GM23338 (cell line): Measurements from ENCODE around the gene OR6A2. TPM values are rescaled to one million over a fixed set of nuclear protein-coding genes. Genes with fewer than 3 reads are reported as not detected.

Experiments used
- ATAC-seq: fragments of 200-7000 bp; cut with Tn5 transposase; 3 replicates; pipeline ENCODE4 v1.9.1; 2020
- DNase-seq: peaks from one replicate; pipeline ENCODE4 v3.0.0-alpha.2; 2015; ENCODE audit warnings: low spot score
- H2AFZ ChIP-seq: fragments of 200-600 bp; sonication (generic); 2 replicates; pipeline ENCODE4 v1.8.0; 2016; ENCODE audit warnings: antibody characterized with exemption, mild to moderate bottlenecking, moderate library complexity
- H3F3A ChIP-seq: fragments of 200-600 bp; sonication (generic); replicated peaks from 2 replicates; pipeline ENCODE4 v1.8.0; 2017; ENCODE audit warnings: antibody characterized with exemption, mixed run types, low read depth
- H3K27ac ChIP-seq: fragments of 200-600 bp; sonication (generic); 2 replicates; pipeline ENCODE4 v1.6.1; 2016; ENCODE audit warnings: low read depth
- H3K27me3 ChIP-seq: fragments of 200-600 bp; sonication (generic); 2 replicates; pipeline ENCODE4 v1.8.0; 2016; ENCODE audit warnings: mild to moderate bottlenecking, mixed run types, moderate library complexity; ENCODE audit not compliant: insufficient read depth
- H3K36me3 ChIP-seq: fragments of 200-600 bp; sonication (generic); 2 replicates; pipeline ENCODE4 v1.8.0; 2016; ENCODE audit warnings: mild to moderate bottlenecking; ENCODE audit not compliant: insufficient read depth
- H3K4me1 ChIP-seq: fragments of 200-600 bp; sonication (generic); 2 replicates; pipeline ENCODE4 v1.8.0; 2016; ENCODE audit warnings: mild to moderate bottlenecking, moderate library complexity; ENCODE audit not compliant: insufficient read depth
- H3K4me2 ChIP-seq: fragments of 200-600 bp; sonication (generic); 2 replicates; pipeline ENCODE4 v1.7.1; 2017; ENCODE audit warnings: mixed run types
- H3K4me3 ChIP-seq: fragments of 200-600 bp; sonication (generic); 2 replicates; pipeline ENCODE4 v1.6.1; 2016; ENCODE audit warnings: mixed run types
- H3K79me2 ChIP-seq: fragments of 200-600 bp; sonication (generic); replicated peaks from 2 replicates; pipeline ENCODE4 v1.8.0; 2017; ENCODE audit warnings: mild to moderate bottlenecking; ENCODE audit not compliant: insufficient read depth
- H3K9me2 ChIP-seq: fragments of 200-600 bp; sonication (generic); 2 replicates; pipeline ENCODE4 v1.8.0; 2017; ENCODE audit not compliant: insufficient read depth
- H4K20me1 ChIP-seq: fragments of 200-600 bp; sonication (generic); replicated peaks from 2 replicates; pipeline ENCODE4 v1.8.0; 2017; ENCODE audit warnings: mild to moderate bottlenecking; ENCODE audit not compliant: insufficient read depth
- H3K27ac Mint-ChIP-seq: 2 replicates; pipeline ENCODE4 v1.8.0; 2020; ENCODE audit warnings: inconsistent platforms, mild to moderate bottlenecking, moderate library complexity, mixed read lengths
- H3K27me3 Mint-ChIP-seq: 3 replicates; pipeline ENCODE4 v1.8.0; 2022; ENCODE audit warnings: low read depth, mild to moderate bottlenecking, moderate library complexity, mixed read lengths, inconsistent platforms; ENCODE audit not compliant: insufficient read depth, poor library complexity
- H3K36me3 Mint-ChIP-seq: 3 replicates; pipeline ENCODE4 v1.8.0; 2021; ENCODE audit warnings: low read depth, mild to moderate bottlenecking, inconsistent platforms, moderate library complexity, mixed read lengths
- H3K4me1 Mint-ChIP-seq: 3 replicates; pipeline ENCODE4 v1.8.0; 2020; ENCODE audit warnings: mild to moderate bottlenecking, inconsistent platforms, mixed read lengths
- H3K4me3 Mint-ChIP-seq: 3 replicates; pipeline ENCODE4 v1.8.0; 2021; ENCODE audit warnings: moderate library complexity, mild to moderate bottlenecking, inconsistent platforms, mixed read lengths
- H3K9me3 Mint-ChIP-seq: 3 replicates; pipeline ENCODE4 v1.8.0; 2020; ENCODE audit warnings: moderate library complexity, mild to moderate bottlenecking, inconsistent platforms, mixed read lengths
- CREB1 ChIP-seq: fragments of 250-450 bp; sonication (Bioruptor Pico); IDR thresholded peaks from 2 replicates; pipeline ENCODE4 v1.5.0; 2020; ENCODE audit warnings: low read depth, mild to moderate bottlenecking, moderate library complexity
- CTCF ChIP-seq, 2 experiments: fragments of 200-600 bp in 1 of 2; sonication (generic) in 1 of 2; conservative IDR thresholded peaks; 2 replicates each; pipeline versions ENCODE4 v1.5.1 to v1.6.1; 2016 to 2017; ENCODE audit warnings: antibody characterized with exemption in 2 of 2, low read depth in 2 of 2, mild to moderate bottlenecking in 2 of 2, moderate library complexity in 1 of 2
- EZH2phosphoT487 ChIP-seq: fragments of 200-600 bp; sonication (generic); IDR thresholded peaks from one replicate; pipeline ENCODE4 v1.8.1; 2018; ENCODE audit warnings: antibody characterized with exemption; ENCODE audit not compliant: unreplicated experiment
- STAT1 ChIP-seq: IDR thresholded peaks from one replicate; pipeline ENCODE4 v1.6.1; 2016; ENCODE audit warnings: antibody characterized with exemption; ENCODE audit not compliant: unreplicated experiment
- ZNF331 ChIP-seq: fragments of 250-450 bp; sonication (Bioruptor Pico); IDR thresholded peaks from 2 replicates; pipeline ENCODE4 v1.5.0; 2020; ENCODE audit warnings: low read depth, mild to moderate bottlenecking, moderate library complexity
- ZNF462 ChIP-seq: fragments of 250-450 bp; sonication (Bioruptor Pico); IDR thresholded peaks from 2 replicates; pipeline ENCODE4 v1.5.0; 2020; ENCODE audit warnings: mild to moderate bottlenecking, moderate library complexity
- polyA plus RNA-seq: library from polyadenylated mRNA; unstranded; fragments of >200 nt; fragmentation: Nextera tagmentation; extraction: Ambion mirVana; gene quantifications from 2 replicates; pipeline ENCODE4 v1.2.1, GENCODE V29; 2016
- total RNA-seq: library from RNA; depleted of rRNA; stranded (reverse); fragments of >200 nt; shearing (Covaris generic); gene quantifications from 2 replicates; pipeline ENCODE4 v1.2.3, GENCODE V29; 2014

OR6A2 gene
- total and polyA plus RNA-seq, 2 experiments from 2014 or later: 0.06 to 0.97 TPM

GRCh38 chr11:6790546-6790945 lies 8.9 kb downstream of the OR6A2 start (continued):
- no peak for TF ChIP-seq CTCF (conservative IDR thresholded peaks at IDR 0.05; ENCODE audit: low read depth in 2 of 2)
- TF ChIP-seq STAT1: no peak

- no peaks in the 10 kb centered on the region for H3K4me1 ChIP-seq
- no peak for TF ChIP-seq ZNF462 (CRISPR knock-in tag)
- no peak for TF ChIP-seq ZNF331 (CRISPR knock-in tag)
- TF ChIP-seq EZH2phosphoT487: no peak
- TF ChIP-seq CREB1 (CRISPR knock-in tag): no peak
- no peaks in the 10 kb centered on the region for H3F3A ChIP-seq
- no peaks in the 10 kb centered on the region for H4K20me1 ChIP-seq
- Mint-ChIP-seq H3K27ac (no peak within 1 kb of the TSS), H3K4me1 (peaks cover 3% of the 10 kb centered on the region; the same call in 1 of the 3 replicates), H3K9me3 (no peaks in the 10 kb centered on the region), H3K36me3 (no peaks in the 10 kb centered on the region), H3K4me3 (no peak within 1 kb of the TSS), H3K27me3 (no peaks in the 10 kb centered on the region)
- H3K4me3 ChIP-seq: no peak within 1 kb of the TSS
- no peak within 1 kb of the TSS for H2AFZ ChIP-seq
- no peak for DNase-seq
- H3K27ac ChIP-seq: no peak within 1 kb of the TSS
- no peak within 1 kb of the TSS for H3K4me2 ChIP-seq
- no peaks in the 10 kb centered on the region; the same call in 1 of the 2 replicates for H3K9me2 ChIP-seq
- H3K36me3 ChIP-seq: no peaks in the 10 kb centered on the region
- H3K27me3 ChIP-seq: no peaks in the 10 kb centered on the region
- H3K79me2 ChIP-seq: no peaks in the 10 kb centered on the region
- ATAC-seq: no peak
These were observed 16.8 kb downstream of the OR6A2 start, which contains the start of gene OR2AG1 for GRCh38 chr11:6782720-6783119. Gene OR2AG1 (plus strand): TSS chr11:6783020. CDS start chr11:6785038, 2,018 bp downstream.
